HEK293 (cell line): ENCODE data around the gene ARHGAP23.

Experiments
- CTCF ChIA-PET: fragments of 350-600 bp; formaldehyde crosslinking; extraction: SDS; loops from one replicate; lab custom pipeline; 2021; ENCODE audit warnings: antibody characterized with exemption; lab: Yijun Ruan, JAX
- POLR2A ChIA-PET: fragments of 300-600 bp; formaldehyde crosslinking; extraction: SDS; loops from one replicate; lab custom pipeline; 2020; ENCODE audit warnings: antibody characterized with exemption, inconsistent platforms; lab: Yijun Ruan, JAX
- H3K27ac ChIP-seq: fragments of 200-500 bp; sonication (Bioruptor generic); 2 replicates; pipeline ENCODE4 v1.5.1; 2014; ENCODE audit warnings: low read depth, low read length, control low read depth, inconsistent platforms; ENCODE audit errors: extremely low read depth
- H3K36me3 ChIP-seq, 2 experiments: fragments of 200-500 bp in 1 of 2; sonication (Bioruptor generic) in 1 of 2; 1 replicate in 1 of 2; 2 replicates in 1 of 2; pipeline ENCODE4 v1.5.1; 2014 to 2017; ENCODE audit warnings: inconsistent platforms in 2 of 2, low read length in 2 of 2; ENCODE audit not compliant: control insufficient read depth in 2 of 2, insufficient read depth in 1 of 2
- H3K4me1 ChIP-seq: fragments of 200-500 bp; sonication (Bioruptor generic); 2 replicates; pipeline ENCODE4 v1.5.1; 2014; ENCODE audit warnings: mild to moderate bottlenecking, low read length, inconsistent platforms; ENCODE audit not compliant: control insufficient read depth, insufficient read depth
- H3K4me3 ChIP-seq: 2 replicates; pipeline ENCODE4 v1.5.1; 2011; ENCODE audit warnings: low read depth, mild to moderate bottlenecking, control low read depth, low read length, moderate library complexity
- H3K9me3 ChIP-seq: fragments of 200-500 bp; sonication (Bioruptor generic); 2 replicates; pipeline ENCODE4 v1.5.1; 2014; ENCODE audit warnings: low read depth, low read length, inconsistent platforms; ENCODE audit not compliant: control insufficient read depth, insufficient read depth
- BCL11A ChIP-seq: fragments of 450-650 bp; formaldehyde crosslinking; IDR thresholded peaks from 2 replicates; pipeline ENCODE4 v1.5.1; 2016; ENCODE audit warnings: low read depth, missing biosample characterization, missing genetic modification characterization
- EGR2 ChIP-seq: fragments of 450-650 bp; formaldehyde crosslinking; IDR thresholded peaks from 2 replicates; pipeline ENCODE4 v1.5.1; 2016; ENCODE audit warnings: low read depth, missing biosample characterization, missing genetic modification characterization
- GLI2 ChIP-seq: fragments of 450-650 bp; formaldehyde crosslinking; IDR thresholded peaks from 2 replicates; pipeline ENCODE4; 2017; ENCODE audit warnings: missing biosample characterization, missing genetic modification characterization, low read depth, borderline replicate concordance
- HOXD13 ChIP-seq: sonication (generic); formaldehyde crosslinking; IDR thresholded peaks from 2 replicates; pipeline ENCODE4 v1.8.0; 2022; ENCODE audit warnings: missing genetic modification reagents, borderline replicate concordance
- KLF8 ChIP-seq: fragments of 450-650 bp; formaldehyde crosslinking; IDR thresholded peaks from 2 replicates; pipeline ENCODE4 v1.5.1; 2016; ENCODE audit warnings: missing biosample characterization, missing genetic modification characterization
- KLF9 ChIP-seq: fragments of 450-650 bp; formaldehyde crosslinking; IDR thresholded peaks from 2 replicates; pipeline ENCODE4 v1.5.1; 2016; ENCODE audit warnings: missing biosample characterization, missing genetic modification characterization, low read depth
- ZEB2 ChIP-seq: fragments of 450-650 bp; formaldehyde crosslinking; IDR thresholded peaks from 2 replicates; pipeline ENCODE4 v1.5.1; 2016; ENCODE audit warnings: missing biosample characterization, missing genetic modification characterization
- ZFHX2 ChIP-seq: fragments of 450-650 bp; formaldehyde crosslinking; conservative IDR thresholded peaks from 2 replicates; pipeline ENCODE4 v1.5.1; 2016; ENCODE audit warnings: missing biosample characterization, missing genetic modification characterization
- ZNF266 ChIP-seq: fragments of 450-650 bp; formaldehyde crosslinking; IDR thresholded peaks from 2 replicates; pipeline ENCODE4 v1.5.1; 2016; ENCODE audit warnings: missing biosample characterization, missing genetic modification characterization, low read depth
- ZNF335 ChIP-seq: fragments of 450-650 bp; formaldehyde crosslinking; conservative IDR thresholded peaks from 2 replicates; pipeline ENCODE4 v1.5.1; 2016; ENCODE audit warnings: missing biosample characterization, missing genetic modification characterization
- ZNF350 ChIP-seq: fragments of 450-650 bp; formaldehyde crosslinking; IDR thresholded peaks from 2 replicates; pipeline ENCODE4 v1.5.0; 2017; ENCODE audit warnings: missing biosample characterization, mild to moderate bottlenecking, missing genetic modification characterization
- ZNF426 ChIP-seq: fragments of 450-650 bp; formaldehyde crosslinking; IDR thresholded peaks from 2 replicates; pipeline ENCODE4 v1.5.1; 2017; ENCODE audit warnings: missing biosample characterization, missing genetic modification characterization, mild to moderate bottlenecking, inconsistent platforms, moderate library complexity
- ZNF473 ChIP-seq: fragments of 450-650 bp; formaldehyde crosslinking; IDR thresholded peaks from 2 replicates; pipeline ENCODE4 v1.5.1; 2017; ENCODE audit warnings: missing biosample characterization, missing genetic modification characterization
- ZNF521 ChIP-seq: fragments of 450-650 bp; formaldehyde crosslinking; IDR thresholded peaks from 2 replicates; pipeline ENCODE4 v1.5.1; 2017; ENCODE audit warnings: missing biosample characterization, mild to moderate bottlenecking, missing genetic modification characterization
- ZNF677 ChIP-seq: fragments of 450-650 bp; IDR thresholded peaks from 2 replicates; pipeline ENCODE4 v1.5.0; 2018; ENCODE audit warnings: missing biosample characterization, mild to moderate bottlenecking, missing genetic modification characterization, moderate library complexity
- ZNF777 ChIP-seq: fragments of 450-650 bp; formaldehyde crosslinking; IDR thresholded peaks from 2 replicates; pipeline ENCODE4 v1.5.1; 2017; ENCODE audit warnings: missing biosample characterization, missing genetic modification characterization, borderline replicate concordance
- ZXDB ChIP-seq: fragments of 450-650 bp; formaldehyde crosslinking; IDR thresholded peaks from 2 replicates; pipeline ENCODE4 v1.5.1; 2016; ENCODE audit warnings: missing biosample characterization, missing genetic modification characterization
- TF ChIP-seq, protein P1 (sequence below): fragments of 450-650 bp; formaldehyde crosslinking; IDR thresholded peaks from 2 replicates; pipeline ENCODE4 v1.5.1; 2016; ENCODE audit warnings: missing biosample characterization, missing genetic modification characterization
- TF ChIP-seq, protein P2 (sequence below): fragments of 450-650 bp; formaldehyde crosslinking; IDR thresholded peaks from 2 replicates; pipeline ENCODE4 v1.5.1; 2017; ENCODE audit warnings: missing biosample characterization, missing genetic modification characterization
- TF ChIP-seq, protein P3 (sequence below): fragments of 450-650 bp; formaldehyde crosslinking; IDR thresholded peaks from 2 replicates; pipeline ENCODE4 v1.5.1; 2016; ENCODE audit warnings: missing biosample characterization, missing genetic modification characterization

ARHGAP23 gene

DNA sequence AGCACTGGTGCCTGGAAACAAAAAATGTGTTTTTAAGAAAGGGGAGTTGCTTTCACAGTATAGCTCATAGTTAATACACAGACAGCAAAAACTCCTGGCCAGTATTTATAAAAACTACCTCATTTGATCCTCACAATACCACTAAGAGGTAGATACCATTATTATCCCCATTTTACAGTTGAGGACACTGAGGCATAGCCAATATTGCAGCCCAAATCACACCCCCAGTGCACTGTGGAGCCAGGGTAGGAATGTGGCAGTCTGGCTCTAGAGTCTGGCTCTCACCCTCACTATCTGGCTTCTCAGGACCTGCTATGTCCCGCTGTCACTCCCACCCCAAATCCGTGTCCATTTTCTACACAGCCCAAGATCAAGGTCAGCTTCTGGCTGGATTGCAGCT is 2.6 kb downstream of the ARHGAP23 start:
- H3K27ac ChIP-seq, result no peak overlapping the region
- ChIA-PET CTCF (interaction anchor here (0.6 to 3.5 kb wide), 7 partner anchors 9 to 237 kb away, joined by 3 to 14 read pairs (median 4); no protein-coding TSS in a partner anchor), POLR2A (no interaction called here)
- H3K9me3 ChIP-seq, result no peaks in the 10 kb centered on the region
- no peak overlapping the region for H3K4me3 ChIP-seq
- peaks cover 3% of the 10 kb centered on the region for H3K4me1 ChIP-seq
- no peaks in the 10 kb centered on the region for H3K36me3 ChIP-seq
- no peak for TF ChIP-seq KLF8 (tag by site-specific recombination)
- no peak for TF ChIP-seq ZNF350
- no peak for TF ChIP-seq GLI2 (tag by site-specific recombination)
- no peak for TF ChIP-seq KLF9 (tag by site-specific recombination)
- TF ChIP-seq BCL11A (tag by site-specific recombination), result no peak
- no peak for TF ChIP-seq ZNF473 (tag by site-specific recombination)
- no peak for TF ChIP-seq ZNF426 (tag by site-specific recombination)
- TF ChIP-seq ZNF777, result no peak
- TF ChIP-seq, protein P1, sequence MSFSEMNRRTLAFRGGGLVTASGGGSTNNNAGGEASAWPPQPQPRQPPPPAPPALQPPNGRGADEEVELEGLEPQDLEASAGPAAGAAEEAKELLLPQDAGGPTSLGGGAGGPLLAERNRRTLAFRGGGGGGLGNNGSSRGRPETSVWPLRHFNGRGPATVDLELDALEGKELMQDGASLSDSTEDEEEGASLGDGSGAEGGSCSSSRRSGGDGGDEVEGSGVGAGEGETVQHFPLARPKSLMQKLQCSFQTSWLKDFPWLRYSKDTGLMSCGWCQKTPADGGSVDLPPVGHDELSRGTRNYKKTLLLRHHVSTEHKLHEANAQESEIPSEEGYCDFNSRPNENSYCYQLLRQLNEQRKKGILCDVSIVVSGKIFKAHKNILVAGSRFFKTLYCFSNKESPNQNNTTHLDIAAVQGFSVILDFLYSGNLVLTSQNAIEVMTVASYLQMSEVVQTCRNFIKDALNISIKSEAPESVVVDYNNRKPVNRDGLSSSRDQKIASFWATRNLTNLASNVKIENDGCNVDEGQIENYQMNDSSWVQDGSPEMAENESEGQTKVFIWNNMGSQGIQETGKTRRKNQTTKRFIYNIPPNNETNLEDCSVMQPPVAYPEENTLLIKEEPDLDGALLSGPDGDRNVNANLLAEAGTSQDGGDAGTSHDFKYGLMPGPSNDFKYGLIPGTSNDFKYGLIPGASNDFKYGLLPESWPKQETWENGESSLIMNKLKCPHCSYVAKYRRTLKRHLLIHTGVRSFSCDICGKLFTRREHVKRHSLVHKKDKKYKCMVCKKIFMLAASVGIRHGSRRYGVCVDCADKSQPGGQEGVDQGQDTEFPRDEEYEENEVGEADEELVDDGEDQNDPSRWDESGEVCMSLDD (tag by site-specific recombination), result no peak
- TF ChIP-seq ZEB2 (tag by site-specific recombination), result no peak
- TF ChIP-seq, all 188 proteins: peak for 0

DNA sequence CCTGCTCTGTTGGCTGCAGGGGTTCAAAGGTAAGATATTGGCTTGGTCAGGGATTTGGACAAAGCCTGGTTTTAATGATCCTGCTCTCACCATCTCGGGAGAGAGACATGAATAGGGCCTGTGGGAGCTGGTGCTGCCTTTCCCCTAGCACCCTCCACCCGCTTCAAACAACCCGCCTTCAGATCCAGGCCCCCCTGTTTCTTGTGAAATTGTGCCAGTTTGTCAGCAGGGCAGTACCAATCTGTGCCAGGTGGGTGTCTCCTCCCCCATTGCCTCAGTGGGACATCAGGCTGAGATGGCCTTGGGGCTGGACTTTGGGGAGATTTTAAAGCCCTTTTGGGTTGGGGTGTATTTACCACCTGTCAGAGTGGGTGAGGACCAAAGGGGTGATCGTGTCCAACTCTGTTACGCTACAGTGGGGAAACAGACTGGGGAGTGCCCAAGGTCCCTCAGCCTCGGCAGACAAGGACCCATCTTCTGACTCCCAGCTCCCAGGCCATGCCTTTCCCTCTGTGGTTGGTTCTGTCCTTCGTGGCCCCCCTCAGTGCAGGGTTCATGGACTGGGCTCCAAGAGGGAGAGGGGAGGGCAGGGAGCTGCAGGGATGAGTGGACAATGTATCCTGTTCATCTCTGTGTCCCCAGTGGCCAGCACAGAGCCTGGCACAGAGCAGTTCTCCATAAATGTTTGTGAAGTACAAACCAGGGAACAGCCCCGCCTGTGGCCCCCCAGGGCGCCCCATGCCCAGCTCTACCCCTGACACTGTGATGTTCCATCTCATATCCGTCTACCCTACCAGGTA is 3.3 kb downstream of the ARHGAP23 start:
- Histone ChIP-seq H3K4me1 (peaks cover 3% of the 10 kb centered on the region), H3K9me3 (no peaks in the 10 kb centered on the region), H3K27ac (no peak overlapping the region), H3K4me3 (no peak overlapping the region), H3K36me3 (no peaks in the 10 kb centered on the region)
- TF ChIP-seq, protein P2, sequence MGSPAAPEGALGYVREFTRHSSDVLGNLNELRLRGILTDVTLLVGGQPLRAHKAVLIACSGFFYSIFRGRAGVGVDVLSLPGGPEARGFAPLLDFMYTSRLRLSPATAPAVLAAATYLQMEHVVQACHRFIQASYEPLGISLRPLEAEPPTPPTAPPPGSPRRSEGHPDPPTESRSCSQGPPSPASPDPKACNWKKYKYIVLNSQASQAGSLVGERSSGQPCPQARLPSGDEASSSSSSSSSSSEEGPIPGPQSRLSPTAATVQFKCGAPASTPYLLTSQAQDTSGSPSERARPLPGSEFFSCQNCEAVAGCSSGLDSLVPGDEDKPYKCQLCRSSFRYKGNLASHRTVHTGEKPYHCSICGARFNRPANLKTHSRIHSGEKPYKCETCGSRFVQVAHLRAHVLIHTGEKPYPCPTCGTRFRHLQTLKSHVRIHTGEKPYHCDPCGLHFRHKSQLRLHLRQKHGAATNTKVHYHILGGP (tag by site-specific recombination), result no peak
- TF ChIP-seq, protein P3, sequence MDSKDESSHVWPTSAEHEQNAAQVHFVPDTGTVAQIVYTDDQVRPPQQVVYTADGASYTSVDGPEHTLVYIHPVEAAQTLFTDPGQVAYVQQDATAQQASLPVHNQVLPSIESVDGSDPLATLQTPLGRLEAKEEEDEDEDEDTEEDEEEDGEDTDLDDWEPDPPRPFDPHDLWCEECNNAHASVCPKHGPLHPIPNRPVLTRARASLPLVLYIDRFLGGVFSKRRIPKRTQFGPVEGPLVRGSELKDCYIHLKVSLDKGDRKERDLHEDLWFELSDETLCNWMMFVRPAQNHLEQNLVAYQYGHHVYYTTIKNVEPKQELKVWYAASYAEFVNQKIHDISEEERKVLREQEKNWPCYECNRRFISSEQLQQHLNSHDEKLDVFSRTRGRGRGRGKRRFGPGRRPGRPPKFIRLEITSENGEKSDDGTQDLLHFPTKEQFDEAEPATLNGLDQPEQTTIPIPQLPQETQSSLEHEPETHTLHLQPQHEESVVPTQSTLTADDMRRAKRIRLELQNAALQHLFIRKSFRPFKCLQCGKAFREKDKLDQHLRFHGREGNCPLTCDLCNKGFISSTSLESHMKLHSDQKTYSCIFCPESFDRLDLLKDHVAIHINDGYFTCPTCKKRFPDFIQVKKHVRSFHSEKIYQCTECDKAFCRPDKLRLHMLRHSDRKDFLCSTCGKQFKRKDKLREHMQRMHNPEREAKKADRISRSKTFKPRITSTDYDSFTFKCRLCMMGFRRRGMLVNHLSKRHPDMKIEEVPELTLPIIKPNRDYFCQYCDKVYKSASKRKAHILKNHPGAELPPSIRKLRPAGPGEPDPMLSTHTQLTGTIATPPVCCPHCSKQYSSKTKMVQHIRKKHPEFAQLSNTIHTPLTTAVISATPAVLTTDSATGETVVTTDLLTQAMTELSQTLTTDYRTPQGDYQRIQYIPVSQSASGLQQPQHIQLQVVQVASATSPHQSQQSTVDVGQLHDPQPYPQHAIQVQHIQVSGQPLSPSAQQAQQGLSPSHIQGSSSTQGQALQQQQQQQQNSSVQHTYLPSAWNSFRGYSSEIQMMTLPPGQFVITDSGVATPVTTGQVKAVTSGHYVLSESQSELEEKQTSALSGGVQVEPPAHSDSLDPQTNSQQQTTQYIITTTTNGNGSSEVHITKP, result peak; percentile 85
- ChIA-PET CTCF (interaction anchor here (0.6 to 3.5 kb wide), 7 partner anchors 8 to 805 kb away, joined by 3 to 14 read pairs (median 5); no protein-coding TSS in a partner anchor), POLR2A (no interaction called here)

DNA sequence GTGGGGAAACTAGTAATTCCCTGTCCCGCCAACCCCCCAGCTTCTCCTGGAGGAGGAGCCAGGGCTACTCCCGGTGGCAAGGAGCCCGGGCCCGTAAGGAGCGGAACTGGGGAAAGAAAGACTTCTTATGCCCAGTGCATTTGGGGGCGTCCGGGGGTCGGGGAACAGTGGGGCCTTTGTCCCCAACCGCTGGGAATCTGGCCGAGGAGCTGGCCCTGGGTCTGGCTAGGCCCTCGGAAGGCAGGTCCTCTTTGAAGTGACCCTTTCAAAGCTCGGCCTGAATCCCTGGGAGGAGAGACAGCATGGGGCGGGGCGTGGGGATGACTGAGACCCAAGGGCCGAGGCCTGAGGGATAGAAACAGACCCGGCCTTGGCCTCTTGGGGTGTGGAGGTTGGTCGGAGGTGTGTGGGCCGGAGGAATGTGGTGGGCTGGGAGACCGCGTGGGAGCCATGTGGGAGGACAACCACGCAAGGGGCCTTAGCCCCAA is 6.0 kb downstream of the ARHGAP23 start:
- Histone ChIP-seq H3K4me1 (no peaks in the 10 kb centered on the region), H3K36me3 (no peaks in the 10 kb centered on the region), H3K27ac (no peak overlapping the region)
- POLR2A ChIA-PET, result no interaction called here
- peak; percentile 86 for TF ChIP-seq ZFHX2 (tag by site-specific recombination)
- no peak for TF ChIP-seq ZNF521 (tag by site-specific recombination)
- no peak for TF ChIP-seq ZNF266 (tag by site-specific recombination)
- no peak for TF ChIP-seq ZNF677
- no peak for TF ChIP-seq HOXD13 (CRISPR knock-in tag)
- peak; percentile 87 for TF ChIP-seq EGR2
- TF ChIP-seq ZEB2 (tag by site-specific recombination), result no peak
- TF ChIP-seq BCL11A (tag by site-specific recombination), result no peak
- TF ChIP-seq ZXDB, result no peak
- TF ChIP-seq ZNF335 (tag by site-specific recombination), result no peak
- TF ChIP-seq, all 188 proteins: peak for 2
- no peaks in the 10 kb centered on the region for H3K9me3 ChIP-seq
- CTCF ChIA-PET, result interaction anchor here (1.1 to 1.8 kb wide), 4 partner anchors 9 to 233 kb away, joined by 4 to 12 read pairs (median 4); no protein-coding TSS in a partner anchor
- H3K4me3 ChIP-seq, result no peak overlapping the region
